ENCODE measurements around the gene ZNF281. TPM values are rescaled to one million over a fixed set of nuclear protein-coding genes. Genes with fewer than 3 reads are reported as not detected.

Gene ZNF281
- total RNA-seq, 1 experiment from 2014 or later: 23.3 TPM

- H3K9me3 ChIP-seq (ENCODE audit: control insufficient read depth in 1 of 2, insufficient read depth in 1 of 2, low read depth in 1 of 2, low read length in 2 of 2): no peaks in the 10 kb centered on the region
- H3K36me3 ChIP-seq (ENCODE audit: control insufficient read depth in 1 of 2, insufficient read depth in 2 of 2, low read length in 2 of 2): no peaks in the 10 kb centered on the region
- H3K79me2 ChIP-seq (ENCODE audit: insufficient read depth, low read length): no peaks in the 10 kb centered on the region
- no peaks in the 10 kb centered on the region for H3K9me2 ChIP-seq (ENCODE audit: insufficient read depth)
- RAD21 ChIA-PET (ENCODE audit: low non-redundant PET in 1 of 2, low total read pairs in 2 of 2, uncharacterized antibody in 2 of 2, unreplicated experiment in 2 of 2): no interaction called here
- POLR2A ChIA-PET: no interaction called here
- intact Hi-C loops (cut with micrococcal nuclease): no loop called here
- H4K20me1 ChIP-seq (ENCODE audit: insufficient read depth): no peaks in the 10 kb centered on the region
- no peak overlapping the region for H3K9ac ChIP-seq (ENCODE audit: low read length)
- TF ChIP-seq CTCF (IDR thresholded peaks at IDR 0.05 in 2 of 3, conservative IDR thresholded peaks at IDR 0.05 in 1 of 3; ENCODE audit: borderline replicate concordance in 1 of 3, insufficient read depth in 1 of 3, low read depth in 2 of 3, low read length in 2 of 3) (peak in 1 of 3 experiments; percentile 20; a peak in 2 of 6 replicates), EZH2phosphoT487 (IDR thresholded peaks at IDR 0.05; ENCODE audit: borderline replicate concordance) (no peak)
- H3K27me3 ChIP-seq (ENCODE audit: insufficient read depth, low read length): no peaks in the 10 kb centered on the region
- no peak overlapping the region for H3K4me2 ChIP-seq (ENCODE audit: low read length)
- BruUV-seq (replicated peaks): no TSS peak
- H3K4me3 ChIP-seq (replicated peaks in 1 of 2; ENCODE audit: low read depth in 1 of 2, low read length in 2 of 2): no peak overlapping the region
- DNase-seq (ENCODE audit: low read depth, low spot score): no peak
- no peak overlapping the region for H2AFZ ChIP-seq (ENCODE audit: low read depth, low read length, poor library complexity, severe bottlenecking)
- H3K27ac ChIP-seq (ENCODE audit: low read depth, low read length): no peak overlapping the region
- H3K4me1 ChIP-seq (ENCODE audit: control insufficient read depth in 1 of 2, insufficient read depth in 2 of 2, low read length in 2 of 2): peaks cover 5 to 11% of the 10 kb centered on the region in 2 experiments; a peak in 3 of 4 replicates
- peak; percentile 50; the same call in 1 of the 2 replicates for ATAC-seq
- CTCF ChIA-PET: no interaction called here
Observed at GRCh38 chr1:200365897-200366426, 43.9 kb downstream of the ZNF281 start.

GRCh38 chr1:200364831-200365230 lies 45.0 kb downstream of the ZNF281 start:
- BruUV-seq (replicated peaks): no TSS peak
- H3K9ac ChIP-seq (ENCODE audit: low read length): no peak overlapping the region
- no peaks in the 10 kb centered on the region for H3K36me3 ChIP-seq (ENCODE audit: control insufficient read depth in 1 of 2, insufficient read depth in 2 of 2, low read length in 2 of 2)
- intact Hi-C loops (cut with micrococcal nuclease): no loop called here
- DNase-seq (ENCODE audit: low read depth, low spot score) (no peak), ATAC-seq (no peak)
- no peak overlapping the region for H3K4me2 ChIP-seq (ENCODE audit: low read length)
- H3K79me2 ChIP-seq (ENCODE audit: insufficient read depth, low read length): no peaks in the 10 kb centered on the region
- no peaks in the 10 kb centered on the region for H3K9me3 ChIP-seq (ENCODE audit: control insufficient read depth in 1 of 2, insufficient read depth in 1 of 2, low read depth in 1 of 2, low read length in 2 of 2)
- H3K4me3 ChIP-seq (replicated peaks in 1 of 2; ENCODE audit: low read depth in 1 of 2, low read length in 2 of 2): no peak overlapping the region
- H4K20me1 ChIP-seq (ENCODE audit: insufficient read depth): no peaks in the 10 kb centered on the region
- CTCF ChIA-PET: interaction anchor here (0.5 kb wide), 1 partner anchor 749 kb away, joined by 3 read pairs; no protein-coding TSS in a partner anchor
- POLR2A ChIA-PET: interaction anchor here (1.3 kb wide), 1 partner anchor 8 kb away, joined by 3 read pairs; no protein-coding TSS in a partner anchor
- no peaks in the 10 kb centered on the region for H3K9me2 ChIP-seq (ENCODE audit: insufficient read depth)
- TF ChIP-seq POLR2A (IDR thresholded peaks at IDR 0.05; ENCODE audit: borderline replicate concordance, extremely low read depth, insufficient read depth, insufficient read length): no peak
- no peak for TF ChIP-seq SP1 (IDR thresholded peaks at IDR 0.05; ENCODE audit: low read depth)
- no peak for TF ChIP-seq ATF3 (IDR thresholded peaks at IDR 0.05)
- no peak for TF ChIP-seq REST (IDR thresholded peaks at IDR 0.05; ENCODE audit: low read depth)
- no peak for TF ChIP-seq CBX3 (IDR thresholded peaks at IDR 0.05; ENCODE audit: low read depth)
- no peak for TF ChIP-seq EZH2phosphoT487 (IDR thresholded peaks at IDR 0.05; ENCODE audit: borderline replicate concordance)
- TF ChIP-seq POLR2AphosphoS5 (IDR thresholded peaks at IDR 0.05; ENCODE audit: low read depth, low read length): no peak
- TF ChIP-seq MAX (IDR thresholded peaks at IDR 0.05): no peak
- no peak for TF ChIP-seq EZH2 (IDR thresholded peaks at IDR 0.05)
- TF ChIP-seq RAD21 (IDR thresholded peaks at IDR 0.05; ENCODE audit: low read depth): no peak
- RAD21 ChIA-PET (ENCODE audit: low non-redundant PET in 1 of 2, low total read pairs in 2 of 2, uncharacterized antibody in 2 of 2, unreplicated experiment in 2 of 2): no interaction called here
- no peaks in the 10 kb centered on the region for H3K27me3 ChIP-seq (ENCODE audit: insufficient read depth, low read length)
- no peak overlapping the region for H2AFZ ChIP-seq (ENCODE audit: low read depth, low read length, poor library complexity, severe bottlenecking)
- peaks cover 5 to 16% of the 10 kb centered on the region in 2 experiments; a peak in 3 of 4 replicates for H3K4me1 ChIP-seq (ENCODE audit: control insufficient read depth in 1 of 2, insufficient read depth in 2 of 2, low read length in 2 of 2)
- H3K27ac ChIP-seq (ENCODE audit: low read depth, low read length): no peak overlapping the region

All from HCT116 (cell line).